GM23248 (cell line): ENCODE data around the gene PRKCA.

Experiments
- EZH2 ChIP-seq: fragments of 200-600 bp; sonication (generic); IDR thresholded peaks from 2 replicates; pipeline ENCODE4 v1.6.1; 2018; ENCODE audit warnings: antibody characterized with exemption, mild to moderate bottlenecking; ENCODE audit not compliant: insufficient read depth, poor library complexity, severe bottlenecking
- EZH2phosphoT487 ChIP-seq: fragments of 200-600 bp; sonication (generic); IDR thresholded peaks from 2 replicates; pipeline ENCODE4 v1.6.1; 2018; ENCODE audit warnings: antibody characterized with exemption, moderate library complexity, mild to moderate bottlenecking, low read depth; ENCODE audit not compliant: insufficient read depth

DNA sequence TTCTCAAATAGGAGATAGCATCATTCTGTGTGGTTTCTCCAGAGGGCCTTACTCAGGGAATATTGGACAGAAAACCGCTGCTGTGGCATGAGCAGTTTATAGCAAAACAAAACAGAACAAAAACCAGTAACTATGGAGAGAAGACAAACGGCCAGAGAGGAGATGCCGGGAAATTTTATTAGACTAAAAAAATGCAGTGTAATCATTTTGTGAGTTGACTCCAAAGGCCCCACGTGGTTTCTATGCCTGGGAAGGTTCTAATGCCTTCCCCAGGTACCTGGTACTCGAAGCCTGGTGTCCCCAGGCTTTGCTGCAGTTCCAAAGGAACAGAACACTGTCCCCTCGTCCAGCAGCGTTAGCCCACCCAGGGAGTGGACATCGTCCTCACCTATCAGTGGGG, 519.6 kb downstream of the PRKCA start:
- TF ChIP-seq EZH2phosphoT487 (no peak), EZH2 (no peak)
